ENCODE measurements around the gene PKDCC. TPM values are rescaled to one million over a fixed set of nuclear protein-coding genes. Genes with fewer than 3 reads are reported as not detected.

Gene PKDCC
- total and polyA plus RNA-seq, 2 of the 13 experiments (the other 11 are each of a cell fraction or from before 2014, with no cell fraction given): 52.6 to 58.8 TPM

DNA sequence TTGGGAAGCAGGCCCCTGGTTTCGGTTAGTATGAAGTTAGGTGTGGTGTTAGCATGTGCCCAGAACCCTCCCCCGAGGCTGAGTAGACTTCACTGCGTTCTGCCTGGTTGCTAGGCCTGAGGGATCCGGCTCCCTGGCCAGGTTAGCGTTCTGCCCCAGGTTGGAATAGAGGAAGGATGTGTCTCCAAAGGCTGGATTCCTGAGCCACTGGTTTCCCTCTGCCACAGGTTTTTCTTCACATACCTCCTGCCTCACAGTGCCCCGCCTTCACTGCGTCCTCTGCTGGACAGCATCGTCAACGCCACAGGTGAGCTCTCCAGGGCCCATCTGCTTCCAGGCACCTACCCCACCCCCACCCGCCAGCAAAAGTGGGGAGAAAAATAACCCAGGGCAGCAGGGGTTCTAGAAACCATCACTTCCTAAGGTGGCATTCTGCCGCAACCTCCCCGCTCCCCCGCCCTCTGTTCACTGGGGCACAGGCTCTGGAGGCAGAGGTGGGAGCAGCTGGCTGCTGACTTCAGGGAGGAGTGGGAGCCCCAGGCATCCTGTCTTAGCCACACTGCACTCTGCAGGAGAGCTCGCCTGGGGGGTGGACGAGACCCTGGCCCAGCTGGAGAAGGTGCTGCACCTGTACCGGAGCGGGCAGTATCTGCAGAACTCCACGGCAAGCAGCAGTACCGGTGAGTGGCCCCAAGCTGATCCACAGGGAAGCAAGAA is 7.1 kb downstream of the PKDCC start (continued):
- TF ChIP-seq BORCS8-MEF2B (CRISPR knock-in tag; IDR thresholded peaks at IDR 0.05) (no peak), ZNF749 (CRISPR knock-in tag; IDR thresholded peaks at IDR 0.05; ENCODE audit: borderline replicate concordance) (0 out of 2 replicates have a peak, but pooled peaks have one; percentile 10), ZNF180 (CRISPR knock-in tag; IDR thresholded peaks at IDR 0.05; ENCODE audit: borderline replicate concordance, low read depth) (no peak), ZNF777 (CRISPR knock-in tag; IDR thresholded peaks at IDR 0.05) (peak; percentile 41; the same call in 1 of the 2 replicates), RORA (CRISPR knock-in tag; IDR thresholded peaks at IDR 0.05) (no peak), SRSF1 (optimal IDR thresholded peaks at IDR 0.05; ENCODE audit: low read depth, low read length) (no peak), CTCF (CRISPR knock-in tag; IDR thresholded peaks at IDR 0.05) (peak; percentile 65), ARID2 (CRISPR knock-in tag; IDR thresholded peaks at IDR 0.05; ENCODE audit: borderline replicate concordance) (no peak), PTBP1 (IDR thresholded peaks at IDR 0.05; ENCODE audit: low read depth, low read length, poor library complexity, severe bottlenecking) (peak; percentile 36), NFE2 (CRISPR knock-in tag; IDR thresholded peaks at IDR 0.05) (no peak), XRCC5 (optimal IDR thresholded peaks at IDR 0.05; ENCODE audit: low read length) (peak; percentile 58), ZNF407 (CRISPR knock-in tag; IDR thresholded peaks at IDR 0.05; ENCODE audit: not compliant biosample characterization) (no peak), REPIN1 (CRISPR knock-in tag; IDR thresholded peaks at IDR 0.05; ENCODE audit: borderline replicate concordance, low read depth) (no peak), STAT5B (CRISPR knock-in tag; IDR thresholded peaks at IDR 0.05) (no peak), SRF (IDR thresholded peaks at IDR 0.05; ENCODE audit: low read depth, low read length) (no peak), TFDP2 (CRISPR knock-in tag; IDR thresholded peaks at IDR 0.05) (no peak), RBM39 (IDR thresholded peaks at IDR 0.05; ENCODE audit: low read depth, low read length, poor library complexity, severe bottlenecking) (peak; percentile 68)

Data from HepG2 (cell line).